ENCODE measurements around the gene TRRAP.

- TF ChIP-seq ATF2 (tag by site-specific recombination; IDR thresholded peaks at IDR 0.05; ENCODE audit: low read depth) (no peak), CTCF (tag by site-specific recombination; IDR thresholded peaks at IDR 0.05) (no peak), ZNF768 (tag by site-specific recombination; IDR thresholded peaks at IDR 0.05) (no peak), ZNF280D (tag by site-specific recombination; IDR thresholded peaks at IDR 0.05) (no peak), ZNF324 (tag by site-specific recombination; IDR thresholded peaks at IDR 0.05) (no peak), ZBTB7A (tag by site-specific recombination; IDR thresholded peaks at IDR 0.05; ENCODE audit: low read depth) (no peak), ZNF639 (tag by site-specific recombination; IDR thresholded peaks at IDR 0.05) (no peak), ZNF302 (tag by site-specific recombination; IDR thresholded peaks at IDR 0.05; ENCODE audit: low read depth) (no peak), ZEB2 (tag by site-specific recombination; IDR thresholded peaks at IDR 0.05) (no peak), ZNF274 (IDR thresholded peaks at IDR 0.05; ENCODE audit: low read length) (no peak), ZNF274 (tag by site-specific recombination; IDR thresholded peaks at IDR 0.05; ENCODE audit: borderline replicate concordance) (no peak)
Observed at GRCh38 chr7:98990356-98990755, 112.0 kb downstream of the TRRAP start.

Data from HEK293 (cell line).